Activated naive CD8-positive, alpha-beta T cell (primary cell): ENCODE results near the gene LY6G5B.

Experiments used
- H3K27ac Mint-ChIP-seq: one replicate; pipeline ENCODE4 v1.8.0; 2021; ENCODE audit warnings: mixed read lengths
- H3K27me3 Mint-ChIP-seq: one replicate; pipeline ENCODE4 v1.8.0; 2021; ENCODE audit warnings: mixed read lengths
- H3K36me3 Mint-ChIP-seq: one replicate; pipeline ENCODE4 v1.8.0; 2021; ENCODE audit warnings: mixed read lengths
- H3K4me1 Mint-ChIP-seq: one replicate; pipeline ENCODE4 v1.8.0; 2021; ENCODE audit warnings: low read depth, mixed read lengths
- H3K4me3 Mint-ChIP-seq: one replicate; pipeline ENCODE4 v1.8.0; 2021; ENCODE audit warnings: mild to moderate bottlenecking, mixed read lengths
- H3K9me3 Mint-ChIP-seq: one replicate; pipeline ENCODE4 v1.8.0; 2021; ENCODE audit warnings: low read depth, mixed read lengths

LY6G5B gene

DNA sequence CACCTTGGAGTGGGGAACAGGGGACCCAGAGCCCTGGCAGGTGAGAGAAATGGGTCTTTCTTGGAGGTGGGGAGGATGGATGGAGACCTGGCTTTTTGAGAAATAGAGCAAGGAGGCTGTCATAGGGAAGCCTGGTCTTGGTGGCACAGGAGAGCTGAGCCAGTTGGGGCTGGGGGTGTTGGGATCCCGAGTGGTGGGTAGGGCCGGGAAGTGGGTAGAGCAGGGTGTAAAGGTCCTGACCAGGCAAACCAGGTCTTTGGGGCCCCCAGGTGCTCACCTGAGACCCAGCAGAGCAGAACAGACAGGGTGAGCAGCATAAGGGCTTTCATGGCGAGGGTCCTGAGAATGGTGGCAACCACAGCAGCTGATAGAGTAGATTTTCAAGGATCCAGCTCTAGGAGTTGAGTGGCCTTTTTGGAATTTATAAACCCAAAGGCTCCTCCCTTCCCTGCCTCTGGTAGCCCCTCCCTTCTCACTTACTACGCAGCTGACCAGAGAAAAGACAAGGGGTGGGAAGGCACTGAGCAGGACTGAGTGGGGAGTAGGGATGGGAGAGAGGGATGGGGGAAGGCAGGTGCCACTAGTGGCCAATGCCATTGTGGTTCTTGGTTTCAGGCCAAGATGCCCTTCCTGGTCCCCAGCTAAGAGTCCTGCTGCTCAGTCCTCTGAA, 51.7 kb downstream of the LY6G5B start, which contains the start of gene LY6G6C:
TSS of gene LY6G6C (minus strand) at position 396 of the 670 bp plus-strand sequence. CDS start at position 329, 67 bp downstream.
- Mint-ChIP-seq H3K4me3 (peak within 1 kb of the TSS; percentile 5), H3K36me3 (no peaks in the 10 kb centered on the region), H3K27ac (no peak within 1 kb of the TSS)

DNA sequence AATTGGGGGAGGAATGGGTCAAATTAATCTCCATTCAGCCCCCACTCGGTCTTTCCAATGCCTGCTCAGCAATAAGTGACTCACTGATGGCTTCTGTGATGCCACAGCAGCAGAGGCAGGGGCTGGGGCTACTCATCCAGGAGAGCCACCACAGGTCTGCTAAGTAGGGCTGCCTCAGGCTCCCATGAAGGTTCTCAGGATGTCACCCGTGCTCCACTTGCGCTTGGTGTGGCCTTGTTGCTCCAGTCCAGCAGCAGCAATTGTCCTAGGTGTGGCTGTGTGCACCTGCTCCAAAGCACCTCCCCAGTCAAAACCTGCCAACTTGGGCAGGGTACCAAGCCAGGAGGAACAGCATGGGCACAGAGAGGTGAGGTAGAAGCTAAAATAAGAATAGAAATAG, 52.4 kb downstream of the LY6G5B start:
- H3K36me3 Mint-ChIP-seq: peaks cover 4% of the 10 kb centered on the region
- H3K4me3 Mint-ChIP-seq: peak overlapping the region; percentile 5
- no peak overlapping the region for H3K27ac Mint-ChIP-seq
- no peaks in the 10 kb centered on the region for H3K9me3 Mint-ChIP-seq
- H3K4me1 Mint-ChIP-seq: peaks cover 23% of the 10 kb centered on the region
- no peaks in the 10 kb centered on the region for H3K27me3 Mint-ChIP-seq

More for the DNA sequence above, 51.7 kb downstream of the LY6G5B start, which contains the start of gene LY6G6C:
- H3K9me3 Mint-ChIP-seq: no peaks in the 10 kb centered on the region
- no peaks in the 10 kb centered on the region for H3K27me3 Mint-ChIP-seq
- H3K4me1 Mint-ChIP-seq: peaks cover 17% of the 10 kb centered on the region
